GM18498 (cell line): ENCODE results near the gene HIPK4.
"Not testable (repeated sequence)": the region's sequence is repeated elsewhere in the genome, so short reads cannot be mapped to it uniquely, and the experiment has no call there.

Experiments
- ATAC-seq: cut with Tn5 transposase; IDR thresholded peaks from one replicate; pipeline ENCODE4 v1.9.1; 2021; ENCODE audit warnings: mild to moderate bottlenecking, moderate library complexity; ENCODE audit not compliant: unreplicated experiment

HIPK4 gene, protein sequence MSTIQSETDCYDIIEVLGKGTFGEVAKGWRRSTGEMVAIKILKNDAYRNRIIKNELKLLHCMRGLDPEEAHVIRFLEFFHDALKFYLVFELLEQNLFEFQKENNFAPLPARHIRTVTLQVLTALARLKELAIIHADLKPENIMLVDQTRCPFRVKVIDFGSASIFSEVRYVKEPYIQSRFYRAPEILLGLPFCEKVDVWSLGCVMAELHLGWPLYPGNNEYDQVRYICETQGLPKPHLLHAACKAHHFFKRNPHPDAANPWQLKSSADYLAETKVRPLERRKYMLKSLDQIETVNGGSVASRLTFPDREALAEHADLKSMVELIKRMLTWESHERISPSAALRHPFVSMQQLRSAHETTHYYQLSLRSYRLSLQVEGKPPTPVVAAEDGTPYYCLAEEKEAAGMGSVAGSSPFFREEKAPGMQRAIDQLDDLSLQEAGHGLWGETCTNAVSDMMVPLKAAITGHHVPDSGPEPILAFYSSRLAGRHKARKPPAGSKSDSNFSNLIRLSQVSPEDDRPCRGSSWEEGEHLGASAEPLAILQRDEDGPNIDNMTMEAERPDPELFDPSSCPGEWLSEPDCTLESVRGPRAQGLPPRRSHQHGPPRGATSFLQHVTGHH

DNA sequence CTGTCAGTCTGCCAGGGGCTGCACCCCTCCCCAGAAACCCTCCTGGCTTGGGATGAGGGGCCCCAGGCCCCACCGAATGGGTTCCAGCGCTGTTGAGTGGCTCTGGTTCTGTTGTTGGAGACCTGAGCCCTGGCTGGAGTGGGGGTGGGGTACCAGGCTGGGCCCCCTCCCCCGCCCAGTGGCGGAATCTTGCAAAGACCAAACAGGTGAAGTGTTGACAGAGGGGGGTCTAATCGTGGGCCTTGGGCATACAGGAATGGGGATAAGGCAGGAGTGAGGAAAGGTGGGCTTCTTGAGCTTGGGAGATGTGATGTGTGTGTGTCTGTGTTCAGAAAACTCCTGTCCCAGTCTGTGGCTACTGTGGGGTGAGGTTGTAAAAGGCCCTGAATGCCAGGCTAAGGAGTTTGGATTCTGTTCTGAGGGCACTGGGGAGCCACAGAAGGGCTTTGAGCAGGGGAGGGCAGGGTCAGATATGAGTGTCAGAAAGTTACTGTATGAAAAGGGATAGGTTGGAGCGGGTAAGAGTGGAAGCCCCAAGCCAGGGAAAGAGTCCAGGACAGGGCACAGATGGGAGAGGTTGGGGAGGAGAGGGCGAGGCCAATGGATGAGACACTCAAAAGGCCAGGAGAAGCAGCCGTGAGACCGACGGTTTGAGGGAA, at the start of gene HIPK4:
Gene HIPK4 (minus strand): TSS at position 98 of the 659 bp plus-strand sequence. CDS start 279 bp downstream, outside the sequence.
- ATAC-seq = no peak

- ATAC-seq = no peak
These were observed 48.3 kb upstream of the HIPK4 start for GRCh38 chr19:40438284-40438683.

DNA sequence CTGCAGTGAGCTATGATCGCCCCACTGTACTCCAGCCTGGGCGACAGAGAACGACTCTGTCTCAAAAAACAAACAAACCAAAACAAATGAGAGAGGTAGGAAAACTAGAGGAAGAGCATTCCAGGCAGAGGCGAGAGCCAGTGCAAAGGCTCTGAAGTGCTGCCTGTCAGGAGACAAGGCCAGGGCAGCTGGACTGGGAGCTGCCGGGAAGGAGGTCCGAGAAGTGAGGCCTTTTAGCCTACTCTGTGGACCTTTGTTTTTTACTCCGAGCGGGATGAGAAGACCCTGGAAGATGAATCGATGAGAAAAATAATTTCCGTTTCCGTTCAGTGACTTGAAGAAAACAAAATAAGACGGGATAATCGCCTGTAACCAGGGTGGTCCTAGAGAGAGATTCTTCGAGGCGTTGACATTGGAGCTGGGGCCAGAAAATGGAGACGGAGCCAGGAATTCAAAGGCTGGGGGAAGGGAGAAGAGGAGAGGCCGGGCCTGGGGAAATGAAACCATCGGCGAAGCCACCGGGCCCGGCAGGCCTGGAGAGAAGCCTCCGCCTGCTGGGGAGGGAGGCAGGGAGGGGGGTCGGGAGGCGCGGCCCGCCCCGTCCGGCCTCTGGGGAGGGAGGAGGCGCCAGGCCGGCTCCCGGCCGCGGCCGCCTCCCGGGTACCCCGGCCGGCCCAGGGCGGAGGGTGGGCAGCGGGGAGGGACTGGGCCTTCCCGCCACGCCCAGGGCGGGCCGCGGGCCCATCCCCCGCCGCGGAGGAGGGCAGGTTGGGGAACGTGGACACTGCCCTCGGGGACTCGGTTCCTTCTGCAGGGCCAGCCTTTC, 43.6 kb upstream of the HIPK4 start:
- ATAC-seq = peak; percentile 70

GRCh38 chr19:40432760-40433159, 42.8 kb upstream of the HIPK4 start:
- ATAC-seq = not testable (repeated sequence)

- ATAC-seq = no peak
These were observed 41.7 kb upstream of the HIPK4 start for GRCh38 chr19:40431698-40432097.

DNA sequence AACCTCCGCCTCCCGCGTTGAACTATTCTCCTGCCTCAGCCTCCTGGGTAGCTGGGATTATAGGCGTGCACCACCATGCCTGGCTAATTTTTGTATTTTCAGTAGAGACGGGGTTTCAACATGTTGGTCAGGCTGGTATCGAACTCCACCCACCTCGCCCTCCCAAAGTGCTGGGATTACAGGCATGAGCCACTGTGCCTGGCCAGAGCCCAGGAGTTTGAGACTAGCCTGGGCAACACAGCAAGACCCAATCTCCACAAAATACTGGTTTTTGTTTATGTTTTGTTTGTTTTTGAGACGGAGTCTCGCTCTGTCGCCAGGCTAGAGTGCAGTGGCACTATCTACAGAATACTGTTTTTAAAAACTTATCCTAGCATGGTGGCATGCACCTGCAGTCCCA, 40.3 kb upstream of the HIPK4 start:
- not testable (repeated sequence) for ATAC-seq

DNA sequence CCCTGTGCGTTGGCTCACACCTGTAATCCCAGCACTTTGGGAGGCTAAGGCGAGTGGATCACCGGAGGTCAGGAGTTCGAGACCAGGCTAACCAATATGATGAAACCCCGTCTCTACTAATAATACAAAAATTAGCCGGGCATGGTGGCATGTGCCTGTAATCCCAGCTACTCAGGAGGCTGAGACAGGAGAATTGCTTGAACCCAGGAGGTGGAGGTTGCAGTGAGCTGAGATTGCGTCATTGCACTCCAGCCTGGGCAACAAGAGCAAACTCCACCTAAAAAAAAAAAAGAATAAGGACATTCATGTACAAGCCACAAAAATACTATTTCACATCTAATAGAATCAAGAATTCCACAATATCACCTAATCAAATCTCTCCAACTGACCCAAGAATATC, 38.2 kb upstream of the HIPK4 start:
- not testable (repeated sequence) for ATAC-seq

DNA sequence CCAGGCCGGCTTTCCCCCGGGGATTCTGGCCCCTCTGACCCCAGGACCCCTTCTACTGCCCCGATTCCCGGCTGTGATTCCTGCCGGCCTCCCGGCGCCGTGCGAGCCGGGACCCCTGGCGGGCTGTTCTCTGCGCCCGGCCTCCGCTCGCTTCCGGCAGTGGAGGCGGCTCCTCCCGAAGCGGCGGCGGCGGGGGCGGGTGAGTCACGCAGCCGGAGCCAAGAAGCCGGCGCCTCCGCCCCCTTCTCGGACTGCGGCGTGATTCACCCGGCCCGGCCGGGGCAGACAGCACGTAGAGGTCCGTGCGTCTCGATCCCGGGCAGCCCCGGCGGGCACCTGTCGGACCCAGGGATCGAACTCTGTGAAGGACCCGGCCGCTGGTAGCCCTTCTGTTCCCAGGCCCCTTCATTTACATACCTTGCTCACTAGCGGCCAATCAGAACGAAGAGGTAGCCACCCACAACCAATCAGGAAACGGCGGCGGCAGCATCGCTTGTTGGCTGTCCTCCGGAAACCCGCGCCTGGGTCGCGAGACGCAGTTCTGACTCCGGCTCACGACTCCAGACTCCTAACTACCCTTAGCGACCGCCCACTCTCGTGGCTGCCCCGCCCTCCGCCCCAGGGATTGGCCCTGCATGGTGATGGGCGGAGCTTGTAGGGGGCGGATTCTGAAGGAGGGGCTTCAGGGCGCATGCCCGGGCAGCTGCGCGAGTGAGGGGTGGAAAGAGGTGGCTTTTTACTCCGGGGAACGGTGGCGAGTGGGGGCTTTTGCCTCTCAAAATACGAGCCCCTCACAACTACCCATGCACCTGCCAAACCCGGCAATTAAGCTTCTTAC, 35.7 kb upstream of the HIPK4 start, which contains the start of gene SERTAD1:
Gene SERTAD1 (minus strand): TSS at position 543 of the 838 bp plus-strand sequence. CDS start 2,446 bp downstream, outside the sequence.
- peak; percentile 79 for ATAC-seq

GRCh38 chr19:40424637-40425449, 34.9 kb upstream of the HIPK4 start:
- ATAC-seq = no peak

DNA sequence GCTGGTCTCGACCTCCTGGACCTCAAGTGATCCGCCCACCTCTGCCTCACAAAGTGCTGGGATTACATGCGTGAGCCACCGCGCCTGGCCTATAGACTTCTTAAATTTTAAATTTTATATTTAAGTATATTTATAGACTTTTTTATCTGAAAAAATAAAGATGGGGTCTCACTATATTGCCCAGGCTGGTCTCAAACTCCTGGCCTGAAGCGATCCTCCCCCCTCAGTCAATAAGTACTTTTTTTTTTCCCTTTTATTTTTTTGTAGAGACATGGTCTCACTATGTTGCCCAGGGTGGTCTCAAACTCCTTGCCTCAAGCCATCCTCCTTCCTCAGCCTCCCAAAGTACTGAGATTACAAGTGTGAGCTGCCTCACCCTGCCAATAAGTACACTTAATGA, 34.0 kb upstream of the HIPK4 start:
- ATAC-seq = no peak

DNA sequence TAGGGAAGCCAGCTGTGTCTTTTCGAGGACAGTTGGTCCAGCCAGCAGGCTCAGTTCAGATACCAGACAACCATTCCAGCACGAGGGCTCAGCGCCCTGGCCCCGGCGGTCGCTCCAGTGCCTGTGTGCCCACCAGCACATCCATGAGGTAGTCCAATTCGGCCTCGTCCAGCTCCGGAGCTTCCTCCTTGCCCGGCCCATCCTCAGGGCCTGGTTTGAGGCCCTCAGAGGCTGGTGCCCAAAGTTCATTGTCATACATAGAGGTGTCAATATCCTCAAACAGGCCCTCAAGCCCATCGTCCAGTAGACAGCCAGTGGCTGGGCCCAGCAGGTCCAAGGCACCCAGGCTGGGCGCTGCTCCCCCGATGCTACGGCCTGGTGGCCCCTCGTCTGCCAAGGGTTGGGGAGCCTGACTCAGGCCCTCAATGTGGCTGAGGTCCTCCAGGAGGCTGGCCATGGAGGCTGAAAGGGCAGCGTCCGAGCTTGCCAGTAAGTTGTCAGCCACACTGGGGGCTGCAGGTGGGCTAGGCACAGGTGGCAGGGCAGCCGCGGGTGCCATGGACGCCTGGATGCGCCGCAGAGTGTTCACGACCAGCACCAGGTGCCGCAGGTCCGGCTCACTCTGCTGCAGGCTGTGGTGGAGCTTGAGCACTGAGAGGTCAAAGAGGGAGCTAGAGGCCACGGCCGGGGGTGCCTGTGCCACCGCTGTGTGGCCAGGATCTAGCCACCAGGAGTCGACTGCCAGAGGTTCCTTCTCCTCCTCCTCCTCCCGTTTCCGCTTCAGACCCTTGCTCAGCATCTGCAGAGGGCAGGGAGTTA, 33.0 kb upstream of the HIPK4 start:
- no peak for ATAC-seq

DNA sequence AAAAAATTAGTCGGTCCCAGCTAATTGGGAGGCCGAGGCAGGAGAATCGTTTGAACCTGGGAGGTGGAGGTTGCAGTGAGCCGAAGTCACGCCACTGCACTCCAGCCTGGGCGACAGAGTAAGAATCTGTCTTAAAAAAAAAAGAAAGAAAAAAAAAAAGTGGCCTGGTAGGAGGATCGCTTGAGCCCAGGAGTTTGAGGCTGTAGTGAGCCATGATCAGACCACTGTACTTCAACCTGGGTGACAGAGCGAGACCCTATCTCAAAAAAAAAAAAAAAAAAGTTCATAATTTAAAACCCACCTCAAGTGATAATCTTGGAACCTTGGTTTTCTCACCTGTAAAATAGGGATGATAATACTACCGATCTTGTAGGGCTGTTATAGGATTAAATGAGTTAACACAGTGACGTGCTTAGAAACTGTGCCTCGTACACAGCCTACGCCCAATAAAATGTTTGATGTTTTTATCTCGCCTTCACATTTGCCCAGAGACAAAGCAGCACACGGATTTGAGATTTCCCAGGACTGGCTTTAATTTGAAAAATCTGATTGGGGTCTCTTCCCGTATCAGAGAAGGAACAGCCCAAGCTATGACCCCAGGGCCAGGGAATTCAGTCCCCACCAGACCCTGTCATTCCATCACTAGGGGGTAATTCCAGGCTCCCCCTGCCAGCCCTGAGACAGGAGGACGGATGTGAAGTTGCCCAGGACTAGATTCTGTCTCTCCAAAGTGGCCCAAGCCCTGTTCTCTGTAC, 32.2 kb upstream of the HIPK4 start:
- no peak for ATAC-seq

GRCh38 chr19:40420766-40421765, 31.1 kb upstream of the HIPK4 start:
- ATAC-seq = peak; percentile 39

- no peak for ATAC-seq
These were observed 30.4 kb upstream of the HIPK4 start for GRCh38 chr19:40420451-40420765.

DNA sequence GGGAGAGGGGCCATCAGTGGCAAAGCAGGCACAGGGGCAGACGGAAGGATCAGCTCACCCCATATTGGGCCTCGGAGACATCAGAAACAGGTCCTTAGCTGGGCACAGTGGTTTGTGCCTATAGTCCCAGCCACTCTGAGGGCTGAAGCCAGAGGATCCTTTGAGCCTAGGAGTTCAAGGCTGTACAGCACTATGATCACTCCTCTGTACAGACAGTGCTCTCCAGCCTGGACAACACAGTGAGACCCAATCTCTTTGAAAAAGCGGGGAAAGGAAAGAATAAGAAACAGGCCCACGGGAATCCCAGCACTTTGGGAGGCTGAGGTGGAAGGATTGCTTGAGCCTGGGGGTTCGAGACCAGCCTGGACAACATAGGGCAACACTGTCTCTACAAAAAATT, 29.8 kb upstream of the HIPK4 start:
- no peak for ATAC-seq

DNA sequence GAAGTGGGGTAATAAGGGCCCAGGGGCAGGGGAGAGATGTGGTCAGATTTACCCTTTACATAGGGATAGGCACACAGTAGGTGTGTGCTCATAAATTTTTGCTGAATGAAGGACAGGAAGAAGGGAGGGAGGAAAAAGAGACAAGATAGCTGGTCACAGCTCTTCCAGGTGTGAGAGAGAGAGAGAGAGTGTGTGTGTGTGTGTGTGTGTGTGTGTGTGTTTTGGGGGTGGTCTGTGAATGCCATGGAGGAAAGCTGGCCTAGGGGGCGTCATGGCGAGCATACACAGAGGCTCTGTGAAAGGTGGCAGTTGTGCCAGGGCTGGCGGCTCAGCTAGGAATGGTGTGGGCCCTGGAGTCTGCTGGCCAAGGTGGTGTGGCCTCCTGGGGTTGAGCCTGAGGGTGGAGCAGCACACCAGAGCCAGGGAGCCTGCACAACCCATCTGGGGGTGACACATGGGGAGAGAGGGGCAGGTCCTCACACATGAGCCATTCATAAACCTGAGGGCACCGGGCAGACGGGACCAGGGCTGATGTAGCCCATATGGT, 29.2 kb upstream of the HIPK4 start:
- no peak for ATAC-seq
